Measurements from ENCODE around the gene NME8.
"Not testable (repeated sequence)": the region's sequence is repeated elsewhere in the genome, so short reads cannot be mapped to it uniquely, and the experiment has no call there.

NME8 gene, protein sequence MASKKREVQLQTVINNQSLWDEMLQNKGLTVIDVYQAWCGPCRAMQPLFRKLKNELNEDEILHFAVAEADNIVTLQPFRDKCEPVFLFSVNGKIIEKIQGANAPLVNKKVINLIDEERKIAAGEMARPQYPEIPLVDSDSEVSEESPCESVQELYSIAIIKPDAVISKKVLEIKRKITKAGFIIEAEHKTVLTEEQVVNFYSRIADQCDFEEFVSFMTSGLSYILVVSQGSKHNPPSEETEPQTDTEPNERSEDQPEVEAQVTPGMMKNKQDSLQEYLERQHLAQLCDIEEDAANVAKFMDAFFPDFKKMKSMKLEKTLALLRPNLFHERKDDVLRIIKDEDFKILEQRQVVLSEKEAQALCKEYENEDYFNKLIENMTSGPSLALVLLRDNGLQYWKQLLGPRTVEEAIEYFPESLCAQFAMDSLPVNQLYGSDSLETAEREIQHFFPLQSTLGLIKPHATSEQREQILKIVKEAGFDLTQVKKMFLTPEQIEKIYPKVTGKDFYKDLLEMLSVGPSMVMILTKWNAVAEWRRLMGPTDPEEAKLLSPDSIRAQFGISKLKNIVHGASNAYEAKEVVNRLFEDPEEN

GRCh38 chr7:37848297-37848696 is at the start of gene NME8:
NME8 (plus strand) TSS chr7:37848597; CDS start chr7:37850267, 1,670 bp downstream.
- DNase-seq (ENCODE audit: low read depth in 2 of 2), result no peak

DNA sequence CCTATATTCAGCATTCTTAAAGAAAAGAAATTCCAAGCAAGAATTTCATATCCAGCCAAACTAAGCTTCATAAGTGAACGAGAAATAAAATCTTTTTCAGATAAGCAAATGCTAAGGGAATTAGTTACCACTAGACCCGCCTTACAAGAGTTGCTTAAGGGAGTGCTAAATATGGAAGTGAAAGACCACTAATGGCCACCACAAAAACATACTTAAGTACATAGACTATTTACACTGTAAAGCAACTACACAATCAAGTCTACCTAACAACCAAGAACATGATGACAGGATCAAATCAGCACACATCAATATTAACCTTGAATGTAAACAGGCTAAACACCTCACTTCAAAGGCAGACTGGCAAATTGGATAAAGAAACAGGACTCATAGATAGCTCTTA is 42.2 kb upstream of the NME8 start:
- DNase-seq (ENCODE audit: low read depth in 2 of 2), result no peak

- not testable (repeated sequence) for DNase-seq (ENCODE audit: low read depth in 2 of 2)
These were observed 36.2 kb upstream of the NME8 start for GRCh38 chr7:37812161-37812580.

DNA sequence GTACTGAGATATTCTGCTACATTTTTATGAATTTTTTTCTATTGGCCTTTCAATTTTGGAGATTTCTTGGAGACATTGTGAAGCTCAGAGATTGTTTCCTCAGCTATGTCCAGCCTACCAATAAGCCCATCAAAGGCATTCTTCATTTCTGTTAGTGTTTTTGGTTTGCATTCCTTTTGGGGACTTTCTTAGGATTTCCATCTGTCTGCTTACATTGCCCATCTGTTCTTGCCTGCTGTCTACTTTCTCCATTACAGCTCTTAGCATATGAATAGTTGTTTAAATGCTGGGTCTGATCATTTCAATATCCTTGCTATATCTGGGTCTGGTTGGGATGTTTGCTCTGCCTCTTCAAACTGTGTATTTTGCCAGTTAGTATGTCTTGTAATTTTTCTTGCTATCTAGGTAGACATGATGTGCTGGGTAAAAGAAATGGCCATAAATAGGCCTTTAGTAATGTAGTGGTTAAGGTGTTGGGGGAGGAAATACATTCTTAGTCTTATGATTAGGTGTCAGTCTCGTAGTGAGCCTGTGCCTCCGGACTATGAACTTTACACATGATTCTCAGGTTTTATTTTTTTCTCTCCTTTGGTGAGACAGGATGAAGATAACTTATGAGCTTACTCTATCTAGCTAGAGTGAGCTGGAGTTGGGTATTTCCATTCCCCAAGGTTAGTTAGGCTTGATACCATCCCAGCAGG is 32.6 kb upstream of the NME8 start:
- no peak for DNase-seq (ENCODE audit: low read depth in 2 of 2)

- no peak for DNase-seq (ENCODE audit: low read depth in 2 of 2)
These were observed 31.3 kb upstream of the NME8 start for GRCh38 chr7:37816922-37817590.

- DNase-seq (ENCODE audit: low read depth in 2 of 2), result no peak
These were observed 30.8 kb upstream of the NME8 start for GRCh38 chr7:37817591-37817960.

DNA sequence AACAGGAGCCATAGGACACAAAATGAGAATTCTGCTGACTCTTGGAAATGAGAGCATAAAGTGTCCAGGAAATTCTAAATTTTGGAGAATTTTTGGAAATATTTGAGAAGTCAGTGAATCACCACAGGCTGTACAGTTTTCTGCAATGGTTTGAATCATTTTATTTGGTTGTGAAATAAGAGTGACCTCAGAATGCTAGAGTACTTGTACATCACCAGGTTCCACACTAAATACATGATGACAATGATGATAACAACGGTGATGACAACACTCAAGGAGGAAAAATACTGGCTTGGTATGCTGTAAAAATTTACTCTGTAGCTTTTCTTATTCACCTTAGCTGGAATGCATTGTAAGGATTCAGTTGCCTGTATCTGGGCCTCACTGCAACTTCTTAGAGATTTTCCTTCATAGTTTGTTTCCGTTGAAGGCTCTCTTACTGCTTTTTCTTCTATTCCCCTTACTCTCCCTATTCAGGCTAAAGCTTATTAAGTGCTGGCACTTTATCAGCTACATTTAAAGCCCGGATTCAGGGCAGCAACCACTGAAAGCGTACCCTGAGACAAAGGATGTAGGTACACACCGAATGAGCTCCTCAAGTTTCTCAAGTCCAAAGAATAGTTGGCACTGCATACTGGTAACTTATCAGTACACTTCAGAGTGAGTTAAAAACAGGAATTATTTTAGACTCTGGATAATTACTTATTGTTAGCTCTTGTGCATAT is 30.2 kb upstream of the NME8 start:
- DNase-seq (ENCODE audit: low read depth in 2 of 2), result no peak

- no peak for DNase-seq (ENCODE audit: low read depth in 2 of 2)
These were observed 27.5 kb upstream of the NME8 start for GRCh38 chr7:37820708-37821468.

DNA sequence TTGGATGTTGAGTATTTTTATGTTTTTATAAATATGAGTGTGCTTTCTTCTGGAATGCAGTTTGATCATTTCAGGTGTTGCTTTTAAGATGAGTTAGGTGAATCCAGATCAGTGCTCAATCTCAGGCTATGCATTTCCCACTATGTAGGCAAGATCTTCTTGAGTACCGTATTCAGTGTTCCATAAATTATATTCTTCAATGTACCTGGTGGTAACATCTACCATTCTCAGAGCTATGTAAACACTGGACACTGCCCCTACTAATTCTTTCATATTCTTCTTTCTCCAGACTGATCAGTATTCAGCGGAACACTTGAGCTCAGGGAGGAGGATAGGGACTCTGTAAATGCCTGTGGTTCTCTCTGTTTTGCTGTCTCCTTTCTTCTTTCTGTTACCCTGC is 25.5 kb upstream of the NME8 start:
- DNase-seq (ENCODE audit: low read depth in 2 of 2), result no peak

DNA sequence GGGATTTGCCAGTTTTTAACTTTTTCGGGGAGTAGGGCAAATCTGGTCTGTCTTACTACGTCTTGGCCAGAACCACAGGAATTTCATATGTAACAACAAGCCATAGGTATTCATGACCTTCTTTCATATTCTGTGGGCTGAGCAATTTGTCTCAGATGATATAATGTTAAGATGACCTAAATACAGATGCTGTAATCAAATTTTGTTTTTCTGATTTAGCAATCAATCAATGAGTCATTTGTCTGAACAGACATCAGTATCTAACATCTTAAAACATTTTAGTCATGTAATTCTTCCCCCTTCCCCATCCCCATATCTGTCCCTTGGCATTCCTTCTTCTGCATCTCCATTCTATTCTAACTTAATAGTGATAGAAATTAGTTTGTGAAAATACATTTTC is 24.8 kb upstream of the NME8 start:
- DNase-seq (ENCODE audit: low read depth in 2 of 2), result no peak

DNA sequence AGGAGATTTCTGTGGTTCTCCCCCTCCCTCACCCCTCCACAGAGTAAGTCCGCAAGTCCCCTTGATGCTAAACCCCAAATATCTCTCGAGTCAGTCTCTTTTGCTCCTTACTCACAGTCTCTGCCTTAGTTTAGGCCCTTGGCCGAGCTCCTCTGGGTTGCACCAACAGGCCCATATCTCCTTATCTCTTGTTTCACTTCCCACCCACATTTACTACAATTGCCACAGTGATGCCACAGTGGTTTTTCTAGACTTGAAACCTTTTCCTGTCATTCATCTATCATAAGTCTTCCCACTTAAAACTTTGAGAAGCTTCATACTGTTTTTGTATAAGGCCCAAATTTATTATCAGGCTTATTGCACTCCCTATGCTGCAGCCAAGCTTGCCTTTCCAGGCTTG is 23.4 kb upstream of the NME8 start:
- DNase-seq (ENCODE audit: low read depth in 2 of 2), result no peak

- DNase-seq (ENCODE audit: low read depth in 2 of 2), result no peak
These were observed 21.6 kb upstream of the NME8 start for GRCh38 chr7:37826825-37827224.

DNA sequence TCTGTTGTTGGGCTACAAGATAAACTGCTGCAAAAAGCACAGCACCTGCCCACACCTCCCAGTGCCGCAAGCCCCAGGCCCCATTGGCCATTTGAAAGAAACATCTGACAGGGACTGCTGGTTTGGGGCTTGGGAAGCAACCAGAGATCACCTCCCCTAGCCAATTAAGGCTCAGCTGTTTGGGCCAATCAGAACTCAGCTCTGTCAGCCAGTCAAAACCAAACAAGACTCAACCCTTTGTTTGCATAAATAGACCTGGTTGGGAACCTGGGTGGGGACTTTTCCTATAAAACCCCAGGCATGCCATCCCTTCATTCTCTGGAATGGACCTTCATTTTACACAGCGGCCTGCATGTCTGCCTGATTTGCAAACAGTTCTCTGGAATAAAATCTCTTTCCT is 17.2 kb upstream of the NME8 start:
- no peak for DNase-seq (ENCODE audit: low read depth in 2 of 2)

GRCh38 chr7:37832194-37832593 is 16.2 kb upstream of the NME8 start:
- no peak for DNase-seq (ENCODE audit: low read depth in 2 of 2)

- peak; percentile 6 to 8 for DNase-seq (ENCODE audit: low read depth in 2 of 2)
These were observed 15.1 kb upstream of the NME8 start for GRCh38 chr7:37833107-37833817.

- no peak for DNase-seq (ENCODE audit: low read depth in 2 of 2)
These were observed 14.6 kb upstream of the NME8 start for GRCh38 chr7:37833818-37834146.

GRCh38 chr7:37853468-37853867 is 5.1 kb downstream of the NME8 start:
- no peak for DNase-seq (ENCODE audit: low read depth in 2 of 2)

- DNase-seq (ENCODE audit: low read depth in 2 of 2), result no peak
These were observed 33.7 kb downstream of the NME8 start for GRCh38 chr7:37882086-37882485.

DNA sequence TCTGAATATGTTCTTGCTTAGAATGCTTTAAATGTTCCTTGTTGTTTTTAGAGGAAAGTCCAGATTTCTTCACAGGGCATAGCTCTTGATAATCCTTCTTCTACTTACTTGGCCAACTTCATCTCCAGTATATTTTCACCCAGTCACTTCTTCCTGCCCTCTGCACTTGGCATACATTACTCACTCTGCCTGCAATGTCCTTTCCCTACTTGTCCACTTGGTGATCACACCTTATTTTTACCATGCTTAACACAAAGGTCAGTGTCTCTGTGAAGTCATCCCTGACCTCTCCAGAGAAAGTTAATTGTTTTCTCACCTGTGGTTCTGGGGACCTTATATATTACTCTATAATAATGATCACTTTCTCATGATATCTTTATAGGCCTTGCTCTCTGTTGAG is 45.0 kb downstream of the NME8 start:
- no peak for DNase-seq (ENCODE audit: low read depth in 2 of 2)

GRCh38 chr7:37894671-37895070 is 46.3 kb downstream of the NME8 start:
- no peak for DNase-seq (ENCODE audit: low read depth in 2 of 2)

All from activated CD4-positive, alpha-beta T cell treated with anti-CD3 and anti-CD28 coated beads for 24 hours (primary cell).